GM19099 (cell line): Measurements from ENCODE around the gene AQP7.

Source experiments
- POLR2A ChIP-seq: IDR thresholded peaks from 3 replicates; pipeline ENCODE4 v1.6.1; 2011; ENCODE audit warnings: low read depth; ENCODE audit not compliant: insufficient read length; ENCODE audit errors: extremely low read depth

AQP7 gene

GRCh38 chr9:33407061-33407460 is 4.7 kb upstream of the AQP7 start:
- TF ChIP-seq POLR2A, result no peak

DNA sequence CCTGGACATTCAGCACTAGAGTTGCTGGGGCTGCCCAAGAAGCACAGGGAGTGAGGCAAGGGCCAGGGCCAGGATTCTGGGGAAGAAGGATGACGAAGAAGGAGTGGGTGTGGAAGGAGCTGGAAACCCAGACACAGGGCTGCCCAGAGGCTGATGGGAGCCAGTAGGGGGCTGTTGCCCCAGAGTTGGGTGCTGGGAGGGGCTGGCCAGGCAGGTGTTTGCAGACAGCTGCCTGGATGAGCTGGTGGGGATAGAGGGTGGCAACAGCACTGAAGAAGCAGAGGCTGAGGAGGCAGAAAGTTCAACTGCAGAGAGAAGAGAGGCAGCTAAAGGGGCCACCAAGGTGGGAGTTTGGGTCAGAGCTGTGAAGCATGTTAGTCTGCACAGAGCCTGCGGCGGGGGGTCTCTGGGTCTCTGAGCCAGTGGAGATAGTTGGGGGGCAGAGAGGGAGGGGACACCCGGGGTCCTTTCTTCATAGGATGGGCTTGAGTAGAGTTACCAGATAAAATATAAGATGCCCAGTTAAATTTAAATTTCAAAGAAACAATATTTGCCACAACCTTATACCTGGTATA is 2.5 kb upstream of the AQP7 start:
- TF ChIP-seq POLR2A, result no peak

DNA sequence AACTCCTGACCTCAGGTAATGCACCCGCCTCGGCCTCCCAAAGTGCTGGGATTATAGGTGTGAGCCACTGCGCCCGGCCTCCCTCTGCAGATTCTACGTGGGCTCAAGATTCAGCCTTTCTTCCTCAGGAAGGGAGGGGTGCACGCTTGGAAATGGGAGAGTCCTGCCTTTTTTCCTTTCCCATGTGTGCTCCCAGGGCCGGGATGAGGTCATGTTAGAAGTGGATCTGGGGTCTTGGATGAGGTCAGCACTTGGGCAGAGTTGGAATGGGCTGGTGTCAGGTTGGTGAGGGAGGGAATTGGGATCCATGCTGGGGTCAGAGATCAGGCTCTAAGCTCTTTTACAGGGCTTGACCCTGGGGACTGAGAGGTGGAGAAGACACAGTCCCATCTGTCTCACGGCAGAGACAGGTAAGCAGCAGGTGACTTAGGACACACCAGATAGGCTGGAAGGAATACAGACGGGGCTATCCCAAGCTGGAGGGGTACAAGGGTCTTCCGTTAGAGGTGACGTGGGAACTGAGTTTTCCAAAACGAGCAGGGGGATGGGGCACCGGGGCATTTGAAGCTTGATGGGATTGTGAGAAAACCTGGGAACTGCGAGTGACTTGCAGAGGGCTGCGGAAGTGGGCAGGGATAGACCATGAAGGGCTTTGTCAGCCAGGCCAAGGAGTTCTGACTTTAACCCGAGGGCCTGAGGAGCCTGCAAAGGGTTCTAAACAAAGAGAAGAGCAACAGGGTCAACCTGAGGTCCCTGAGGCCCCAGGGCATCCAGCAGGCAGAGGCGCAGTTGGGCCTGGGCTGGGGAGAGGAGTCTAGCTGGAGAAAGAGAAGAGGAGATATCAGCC is 1.8 kb upstream of the AQP7 start:
- TF ChIP-seq POLR2A, result no peak

DNA sequence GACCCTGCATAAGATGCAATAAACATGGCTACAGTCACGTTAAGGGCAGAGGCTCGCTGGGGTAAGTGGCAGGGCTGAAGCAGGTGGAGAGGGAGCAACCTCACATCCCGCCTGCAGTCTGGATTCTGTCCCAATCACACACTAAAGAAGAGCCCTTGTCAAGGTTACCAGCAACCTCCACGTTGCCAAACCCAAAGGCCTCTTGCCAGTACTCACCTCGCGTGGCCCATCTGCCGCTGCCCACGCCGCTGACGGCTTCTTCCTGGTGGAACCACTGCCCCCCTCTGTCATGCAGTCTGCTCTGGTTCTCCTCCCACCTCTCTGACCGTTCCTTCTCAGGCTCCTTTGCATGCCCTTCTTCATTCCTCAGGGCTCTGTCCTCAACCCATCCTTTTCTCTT is 8.8 kb downstream of the AQP7 start:
- TF ChIP-seq POLR2A, result no peak

DNA sequence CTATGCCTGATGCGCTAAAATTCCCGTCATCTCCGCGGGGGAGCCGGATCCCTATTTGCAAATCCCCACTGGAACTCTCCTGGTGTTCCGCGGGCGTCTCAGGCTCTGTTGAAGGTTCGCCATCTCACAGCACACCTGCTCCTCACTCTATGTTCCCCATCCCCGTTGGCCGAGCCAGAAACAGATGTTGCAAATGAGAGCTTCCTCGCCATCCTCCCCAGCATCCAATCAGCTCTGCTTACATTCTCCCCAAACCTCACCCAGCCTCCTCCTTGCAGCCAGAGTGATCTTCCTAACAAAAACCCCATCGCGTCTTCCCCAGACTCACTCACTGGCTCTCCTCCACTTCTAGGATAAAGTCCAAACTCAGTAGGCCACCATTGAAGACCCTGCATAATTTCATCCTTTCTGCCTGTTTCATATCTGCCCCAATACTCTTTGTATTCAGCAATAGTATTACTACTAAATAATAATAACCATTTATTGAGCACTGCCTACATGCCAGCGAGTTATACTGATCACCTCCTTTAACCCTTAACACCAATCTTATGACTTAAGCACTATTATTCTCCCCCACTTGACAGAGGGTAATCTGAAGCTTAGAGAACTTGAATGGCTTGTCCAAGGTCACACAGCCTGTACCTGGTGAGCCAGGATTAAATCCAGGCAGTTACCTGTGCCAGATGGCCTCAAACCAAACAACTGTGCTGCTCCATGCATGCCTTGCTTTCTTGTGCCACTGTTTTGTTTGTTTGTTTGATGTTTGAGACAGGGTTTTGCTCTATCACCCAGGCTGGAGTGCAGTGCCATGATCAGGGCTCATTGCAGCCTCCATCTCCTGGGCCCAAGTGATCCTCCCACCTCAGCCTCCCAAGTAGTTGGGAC is 14.0 kb downstream of the AQP7 start:
- no peak for TF ChIP-seq POLR2A

DNA sequence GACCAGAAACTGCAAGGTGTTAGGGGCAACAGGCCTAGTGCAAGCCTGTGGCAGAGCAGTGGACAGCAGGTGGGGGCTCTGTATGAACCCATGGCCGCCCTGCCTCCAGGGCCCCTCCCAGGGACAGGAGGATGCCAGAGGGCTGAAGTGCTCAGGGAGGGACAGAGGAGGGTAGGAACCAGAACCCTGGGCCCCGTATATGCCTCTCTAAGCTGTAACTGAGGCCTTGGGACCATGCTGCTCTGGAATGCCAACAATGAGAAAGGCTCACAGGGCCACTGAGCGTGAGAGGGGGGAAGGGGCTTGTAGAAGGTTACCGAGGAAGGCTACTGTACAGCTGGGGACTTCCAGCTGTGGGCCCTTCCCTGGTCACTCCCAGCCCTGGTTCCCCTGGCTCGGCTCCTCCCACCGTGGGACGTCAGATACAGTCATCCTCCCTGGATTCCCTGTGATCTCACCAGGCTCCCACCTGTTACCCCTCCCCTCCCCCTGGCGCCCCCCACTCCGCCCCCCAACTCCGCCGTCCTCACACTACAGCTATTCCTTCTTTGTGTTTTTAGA is 21.1 kb downstream of the AQP7 start:
- TF ChIP-seq POLR2A, result no peak

- TF ChIP-seq POLR2A, result no peak
These were observed 21.8 kb downstream of the AQP7 start for GRCh38 chr9:33380390-33381094.

DNA sequence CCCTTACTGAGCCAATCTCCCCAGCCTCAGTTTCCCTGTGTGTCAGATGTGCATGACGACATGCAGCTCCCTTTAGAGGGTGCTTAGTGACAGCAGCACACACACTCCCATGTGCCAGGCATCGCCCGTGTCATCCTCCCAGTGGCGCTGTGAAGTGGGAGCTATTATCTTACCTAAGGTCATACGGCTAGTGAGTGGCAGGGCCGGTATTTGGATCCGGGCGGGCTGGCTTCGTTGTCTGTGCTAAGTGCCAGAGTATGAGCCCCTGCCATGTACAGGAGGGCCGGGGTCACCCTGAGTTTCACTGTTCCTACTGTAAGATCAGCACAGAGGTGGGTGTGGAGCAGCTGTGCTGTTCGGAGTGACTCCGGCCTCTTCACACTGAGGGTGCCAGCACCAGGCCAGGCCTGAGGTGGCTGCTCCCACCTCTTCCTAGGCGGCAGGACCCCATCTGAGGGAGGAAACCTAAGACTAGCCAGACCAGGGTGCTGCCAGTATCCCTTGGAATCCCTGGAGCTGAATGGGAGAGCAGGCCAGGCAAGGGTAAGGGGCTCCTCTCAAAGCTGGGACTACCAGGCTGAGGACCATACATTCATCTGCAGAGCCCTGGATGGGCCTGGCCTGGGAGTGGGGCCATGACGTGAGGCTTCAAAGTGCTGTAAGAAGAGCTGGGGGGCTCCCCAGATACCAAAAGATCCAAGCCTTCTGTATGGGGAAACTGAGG is 22.5 kb downstream of the AQP7 start:
- TF ChIP-seq POLR2A, result no peak

- TF ChIP-seq POLR2A, result no peak
These were observed 24.1 kb downstream of the AQP7 start for GRCh38 chr9:33378121-33378795.

GRCh38 chr9:33377089-33377715 is 25.2 kb downstream of the AQP7 start:
- TF ChIP-seq POLR2A, result no peak

DNA sequence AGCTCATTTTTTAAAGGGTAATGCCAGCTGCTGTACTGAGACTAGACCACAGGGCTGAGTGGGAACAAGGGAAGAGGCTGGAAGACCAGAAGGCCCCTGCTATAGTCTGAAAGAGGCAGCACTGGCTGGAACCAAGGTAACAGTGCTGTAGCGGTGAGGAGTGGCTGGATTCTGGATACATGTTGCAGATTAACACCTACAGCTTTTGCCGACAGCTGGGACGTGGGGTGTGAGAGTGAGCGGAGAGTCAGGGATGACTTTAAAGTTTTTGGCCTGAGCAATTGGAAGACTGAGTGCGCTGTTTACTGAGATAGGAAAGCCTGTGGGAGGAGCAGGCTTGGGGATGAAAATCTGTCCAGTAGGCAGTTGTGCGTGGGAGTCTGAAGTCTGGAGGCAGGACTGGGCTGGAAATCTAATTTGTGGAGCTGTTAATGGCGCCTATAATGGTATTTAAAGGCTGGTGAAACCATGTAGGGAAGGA is 26.5 kb downstream of the AQP7 start:
- no peak for TF ChIP-seq POLR2A

- no peak for TF ChIP-seq POLR2A
These were observed 27.0 kb downstream of the AQP7 start for GRCh38 chr9:33375238-33375840.
